ENCODE measurements around the gene GNAQ.
"Not testable (repeated sequence)": the region's sequence is repeated elsewhere in the genome, so short reads cannot be mapped to it uniquely, and the experiment has no call there.

The GNAQ gene

DNA sequence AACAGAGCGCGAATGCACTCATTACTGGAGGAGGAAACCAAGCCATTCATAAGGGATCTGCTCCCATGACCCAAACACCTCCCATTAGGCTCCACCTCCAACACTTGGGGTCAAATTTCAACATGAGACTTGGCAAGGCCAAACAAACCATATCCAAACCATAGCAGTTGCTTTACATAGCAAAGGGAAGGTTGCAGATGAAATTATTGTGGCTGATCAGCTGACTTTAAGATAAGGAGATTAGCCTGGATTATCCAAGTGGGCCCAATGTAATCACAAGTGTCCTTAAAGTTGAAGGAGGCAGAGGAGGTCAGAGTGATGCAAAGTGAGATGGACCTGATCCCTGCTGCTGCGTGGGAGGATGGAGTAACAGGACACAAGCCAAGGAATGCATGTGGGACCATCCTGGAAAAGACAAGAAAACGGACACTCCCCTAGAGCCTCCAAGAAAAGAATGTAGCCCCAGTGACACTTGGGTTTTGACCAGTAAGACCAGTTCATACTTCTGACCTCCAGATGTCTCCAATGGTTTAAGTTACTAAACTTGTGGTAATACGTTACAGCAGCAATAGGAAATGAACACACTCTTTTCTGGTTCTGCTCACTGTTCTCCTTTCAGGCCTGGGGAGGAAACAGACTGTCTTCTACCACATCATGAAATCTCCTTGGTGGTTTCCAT is 167.3 kb downstream of the GNAQ start:
- no peak overlapping the region for H3K4me3 ChIP-seq (ENCODE audit: low read length)
- TF ChIP-seq, protein P1, sequence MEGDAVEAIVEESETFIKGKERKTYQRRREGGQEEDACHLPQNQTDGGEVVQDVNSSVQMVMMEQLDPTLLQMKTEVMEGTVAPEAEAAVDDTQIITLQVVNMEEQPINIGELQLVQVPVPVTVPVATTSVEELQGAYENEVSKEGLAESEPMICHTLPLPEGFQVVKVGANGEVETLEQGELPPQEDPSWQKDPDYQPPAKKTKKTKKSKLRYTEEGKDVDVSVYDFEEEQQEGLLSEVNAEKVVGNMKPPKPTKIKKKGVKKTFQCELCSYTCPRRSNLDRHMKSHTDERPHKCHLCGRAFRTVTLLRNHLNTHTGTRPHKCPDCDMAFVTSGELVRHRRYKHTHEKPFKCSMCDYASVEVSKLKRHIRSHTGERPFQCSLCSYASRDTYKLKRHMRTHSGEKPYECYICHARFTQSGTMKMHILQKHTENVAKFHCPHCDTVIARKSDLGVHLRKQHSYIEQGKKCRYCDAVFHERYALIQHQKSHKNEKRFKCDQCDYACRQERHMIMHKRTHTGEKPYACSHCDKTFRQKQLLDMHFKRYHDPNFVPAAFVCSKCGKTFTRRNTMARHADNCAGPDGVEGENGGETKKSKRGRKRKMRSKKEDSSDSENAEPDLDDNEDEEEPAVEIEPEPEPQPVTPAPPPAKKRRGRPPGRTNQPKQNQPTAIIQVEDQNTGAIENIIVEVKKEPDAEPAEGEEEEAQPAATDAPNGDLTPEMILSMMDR (conservative IDR thresholded peaks at IDR 0.05; ENCODE audit: low read depth, low read length) = no peak
- DNase-seq (ENCODE audit: low read depth) = no peak

DNA sequence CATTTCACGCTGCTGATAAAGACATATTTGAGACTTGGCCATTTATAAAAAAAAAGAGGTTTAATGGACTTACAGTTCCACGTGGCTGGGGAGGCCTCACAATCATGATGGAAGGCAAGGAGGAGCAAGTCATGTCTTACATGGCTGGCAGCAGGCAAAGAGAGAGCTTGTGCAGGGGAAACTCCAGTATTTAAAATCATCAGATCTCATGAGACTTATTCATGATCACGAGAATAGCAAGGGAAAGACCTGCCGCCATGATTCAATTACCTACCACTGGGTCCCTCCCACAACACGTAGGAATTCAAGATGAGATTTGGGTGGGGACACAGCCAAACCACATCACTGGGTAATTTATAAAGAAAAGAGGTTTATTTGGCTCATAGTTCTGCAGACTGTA is 168.0 kb downstream of the GNAQ start:
- DNase-seq (ENCODE audit: low read depth); H3K4me3 ChIP-seq (ENCODE audit: low read length): not testable (repeated sequence)

DNA sequence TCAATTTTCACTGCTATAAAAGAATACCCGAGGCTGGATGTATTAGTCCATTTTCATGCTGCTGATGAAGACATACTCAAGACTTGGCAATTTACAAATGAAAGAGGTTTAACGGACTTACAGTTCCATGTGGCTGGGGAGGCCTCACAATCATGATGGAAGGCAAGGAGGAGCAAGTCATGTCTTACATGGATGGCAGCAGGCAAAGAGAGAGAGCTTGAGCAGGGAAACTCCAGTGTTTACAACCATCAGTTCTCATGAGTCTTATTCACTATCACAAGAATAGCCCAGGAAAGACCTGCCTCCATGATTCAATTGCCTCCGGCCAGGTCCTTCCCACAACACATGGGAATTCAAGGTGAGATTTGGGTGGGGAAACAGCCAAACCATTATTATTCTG is 170.7 kb downstream of the GNAQ start:
- H3K4me3 ChIP-seq (ENCODE audit: low read length) = not testable (repeated sequence)

DNA sequence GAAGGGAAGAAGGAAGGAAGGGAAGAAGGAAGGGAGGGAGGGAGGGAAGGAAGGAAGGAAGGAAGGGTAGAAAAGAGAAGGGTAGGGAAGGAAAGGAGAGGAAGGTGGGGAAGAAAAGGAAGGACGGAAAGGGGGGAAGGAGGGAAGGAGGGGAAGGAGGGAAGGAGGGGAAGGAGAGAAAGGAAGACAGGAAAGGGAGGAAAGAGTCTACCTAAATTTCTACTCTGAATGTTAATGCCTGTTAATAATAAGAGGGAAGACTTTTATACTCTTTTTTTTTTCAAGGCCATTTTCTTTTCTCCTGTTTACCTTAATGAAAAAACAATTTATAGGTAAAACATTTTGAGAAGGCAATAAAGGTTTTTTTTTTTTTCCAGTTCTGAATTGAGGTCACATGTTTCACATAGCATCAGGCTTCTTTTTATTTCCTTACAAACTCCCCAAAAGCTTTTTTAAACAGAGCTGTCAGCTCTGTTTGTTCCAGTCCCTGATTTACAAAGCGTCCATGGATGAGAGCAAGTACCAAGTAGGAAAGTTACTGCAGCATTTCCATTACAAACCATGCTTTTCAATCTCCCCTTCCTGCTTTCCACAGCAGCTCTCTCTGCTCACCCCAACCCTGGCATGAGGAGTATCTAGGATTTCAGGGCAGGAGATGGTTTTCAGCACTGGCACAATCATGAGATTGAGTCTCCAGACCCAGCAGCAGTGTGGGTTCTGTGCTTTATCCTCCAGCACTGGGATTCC is 173.9 kb downstream of the GNAQ start:
- TF ChIP-seq, protein P1 (conservative IDR thresholded peaks at IDR 0.05; ENCODE audit: low read depth, low read length) = no peak
- DNase-seq (ENCODE audit: low read depth) = no peak
- no peak overlapping the region for H3K4me3 ChIP-seq (ENCODE audit: low read length)

More for the DNA sequence above, 170.7 kb downstream of the GNAQ start:
- DNase-seq (ENCODE audit: low read depth) = not testable (repeated sequence)

DNA sequence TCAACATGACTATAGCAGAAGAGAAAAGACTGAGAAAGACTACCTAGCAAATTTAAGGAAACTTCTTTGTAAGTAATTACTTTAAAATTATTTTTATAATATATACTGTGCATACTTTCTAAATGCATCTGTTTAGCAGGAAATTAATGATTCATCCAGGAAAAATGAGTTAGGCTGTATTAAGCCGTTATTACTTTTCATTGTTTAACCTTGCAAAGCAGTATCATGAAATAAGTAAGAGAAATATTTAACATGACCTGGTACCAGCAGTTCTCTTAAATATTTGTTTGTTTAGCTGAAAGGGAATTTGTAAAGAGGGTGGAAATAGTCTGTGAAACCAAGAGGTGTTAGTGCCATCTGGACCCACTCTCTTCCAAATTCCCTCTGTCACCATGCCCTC is 175.0 kb downstream of the GNAQ start:
- no peak for DNase-seq (ENCODE audit: low read depth)
- TF ChIP-seq, protein P1 (conservative IDR thresholded peaks at IDR 0.05; ENCODE audit: low read depth, low read length) = no peak
- H3K4me3 ChIP-seq (ENCODE audit: low read length) = no peak overlapping the region

DNA sequence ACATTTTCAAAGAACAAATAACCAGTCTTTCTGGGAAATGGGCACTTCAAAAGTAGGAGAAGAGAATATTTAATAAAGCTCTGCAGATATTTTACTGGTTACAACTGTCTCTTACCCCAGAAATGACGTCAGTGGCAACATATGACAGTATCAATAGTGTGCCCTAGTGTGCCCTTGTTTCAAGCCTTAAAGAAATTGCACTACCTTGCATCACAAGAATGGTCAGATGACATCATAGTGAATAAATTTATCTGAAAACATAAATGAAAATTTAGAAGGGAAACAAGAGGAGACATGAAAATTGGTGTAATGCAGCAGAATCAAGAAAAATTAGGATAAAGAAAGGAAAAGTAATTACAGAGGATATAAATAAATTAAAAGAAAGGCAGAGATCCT is 176.7 kb downstream of the GNAQ start:
- TF ChIP-seq, protein P1 (conservative IDR thresholded peaks at IDR 0.05; ENCODE audit: low read depth, low read length) = no peak
- no peak overlapping the region for H3K4me3 ChIP-seq (ENCODE audit: low read length)
- DNase-seq (ENCODE audit: low read depth) = no peak

DNA sequence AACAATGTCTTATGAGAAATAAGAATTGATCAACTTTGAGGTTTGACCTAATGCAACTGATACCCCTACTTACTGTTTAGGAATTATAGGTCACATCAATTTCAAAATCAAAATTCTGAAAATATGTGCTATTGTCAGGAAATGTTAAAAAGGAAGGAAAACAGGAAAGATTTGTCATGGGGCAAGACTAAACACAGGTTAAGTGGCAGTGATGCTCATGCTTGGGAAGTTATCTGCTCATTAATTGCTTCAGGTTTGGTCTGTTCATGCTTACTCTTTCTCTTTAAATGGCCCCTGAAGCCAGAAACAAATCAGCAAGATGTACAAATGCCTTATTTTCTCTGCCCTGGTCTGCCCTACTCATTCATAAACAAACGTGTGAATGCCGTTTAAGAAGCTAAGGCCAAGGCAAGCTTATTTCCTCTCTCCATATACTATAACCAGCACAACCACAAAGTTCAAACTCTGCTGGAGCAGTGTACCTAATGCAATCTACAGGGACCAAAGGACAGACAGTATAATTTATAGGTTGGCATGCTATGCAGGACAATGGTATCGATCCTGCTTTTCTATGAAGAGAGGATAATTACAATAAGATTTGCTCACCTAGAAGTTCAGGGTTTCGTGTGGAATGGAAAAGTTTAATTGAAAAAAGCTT is 177.2 kb downstream of the GNAQ start:
- no peak for DNase-seq (ENCODE audit: low read depth)
- H3K4me3 ChIP-seq (ENCODE audit: low read length) = no peak overlapping the region
- TF ChIP-seq, protein P1 (conservative IDR thresholded peaks at IDR 0.05; ENCODE audit: low read depth, low read length) = no peak

DNA sequence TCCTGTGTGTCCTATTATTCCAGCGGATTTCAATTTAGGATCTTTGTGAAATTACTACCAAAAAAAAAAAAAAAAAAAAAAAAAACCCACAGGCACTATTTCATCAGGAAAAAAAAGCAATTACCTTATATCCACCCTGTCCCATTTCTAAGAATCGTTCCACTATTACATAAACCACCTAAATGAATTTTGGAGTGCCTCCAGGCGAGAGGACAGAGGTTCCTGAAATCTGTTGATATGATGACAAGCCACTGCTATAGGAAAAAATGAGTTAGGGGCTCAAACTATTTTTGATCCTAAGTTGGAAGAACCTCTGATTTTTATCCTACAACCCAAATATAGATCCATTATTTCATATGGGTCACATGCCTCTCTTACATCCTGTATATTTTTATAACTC is 177.9 kb downstream of the GNAQ start:
- DNase-seq (ENCODE audit: low read depth) = no peak
- no peak overlapping the region for H3K4me3 ChIP-seq (ENCODE audit: low read length)
- TF ChIP-seq, protein P1 (conservative IDR thresholded peaks at IDR 0.05; ENCODE audit: low read depth, low read length) = no peak
